ENCODE measurements around the gene PCDHGC5.

Gene PCDHGC5

DNA sequence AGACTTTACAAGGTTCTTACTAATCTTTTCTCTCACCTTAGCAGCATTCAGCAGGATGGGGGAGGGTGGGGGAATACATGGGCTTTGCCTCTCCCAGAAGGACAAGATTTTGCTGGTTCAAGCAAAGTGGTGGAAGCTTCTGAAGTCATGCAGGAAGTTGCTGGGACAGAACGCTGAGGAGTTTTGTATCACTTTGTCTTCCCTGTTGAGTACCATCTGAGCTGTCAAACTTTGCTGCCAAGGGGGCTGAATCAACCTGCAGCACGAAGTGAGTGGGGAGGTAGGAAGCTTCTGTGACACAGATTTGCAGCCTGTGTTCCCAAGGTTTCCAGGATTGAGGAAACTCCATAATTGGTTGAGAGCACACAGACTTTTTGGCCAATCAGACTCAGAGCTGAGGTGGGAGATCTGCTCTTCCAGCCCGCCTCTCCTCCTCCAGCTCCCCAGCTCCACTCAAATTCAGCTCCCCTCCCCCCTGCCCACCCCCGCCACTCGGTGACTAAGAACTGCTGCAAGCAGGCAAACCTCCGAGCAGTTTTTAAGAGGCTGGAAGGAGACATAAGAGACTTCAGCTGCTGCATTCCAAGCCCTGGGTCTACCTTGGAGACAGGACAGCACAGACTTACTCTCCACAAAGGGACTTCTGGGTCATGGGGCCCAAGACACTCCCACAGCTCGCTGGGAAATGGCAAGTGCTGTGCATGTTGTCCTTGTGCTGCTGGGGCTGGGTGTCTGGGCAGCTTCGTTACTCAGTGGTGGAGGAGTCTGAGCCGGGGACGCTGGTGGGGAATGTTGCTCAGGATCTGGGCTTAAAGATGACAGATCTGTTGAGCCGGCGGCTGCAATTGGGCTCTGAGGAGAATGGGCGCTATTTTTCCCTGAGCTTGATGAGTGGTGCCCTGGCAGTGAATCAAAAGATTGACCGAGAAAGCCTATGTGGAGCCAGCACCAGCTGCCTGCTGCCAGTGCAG lies at the start of gene PCDHGC5:
PCDHGC5 (plus strand) TSS at position 491 of the 971 bp plus-strand sequence; CDS start at position 651, 160 bp downstream.
- no peak for DNase-seq (ENCODE audit: low read depth, low spot score)

DNA sequence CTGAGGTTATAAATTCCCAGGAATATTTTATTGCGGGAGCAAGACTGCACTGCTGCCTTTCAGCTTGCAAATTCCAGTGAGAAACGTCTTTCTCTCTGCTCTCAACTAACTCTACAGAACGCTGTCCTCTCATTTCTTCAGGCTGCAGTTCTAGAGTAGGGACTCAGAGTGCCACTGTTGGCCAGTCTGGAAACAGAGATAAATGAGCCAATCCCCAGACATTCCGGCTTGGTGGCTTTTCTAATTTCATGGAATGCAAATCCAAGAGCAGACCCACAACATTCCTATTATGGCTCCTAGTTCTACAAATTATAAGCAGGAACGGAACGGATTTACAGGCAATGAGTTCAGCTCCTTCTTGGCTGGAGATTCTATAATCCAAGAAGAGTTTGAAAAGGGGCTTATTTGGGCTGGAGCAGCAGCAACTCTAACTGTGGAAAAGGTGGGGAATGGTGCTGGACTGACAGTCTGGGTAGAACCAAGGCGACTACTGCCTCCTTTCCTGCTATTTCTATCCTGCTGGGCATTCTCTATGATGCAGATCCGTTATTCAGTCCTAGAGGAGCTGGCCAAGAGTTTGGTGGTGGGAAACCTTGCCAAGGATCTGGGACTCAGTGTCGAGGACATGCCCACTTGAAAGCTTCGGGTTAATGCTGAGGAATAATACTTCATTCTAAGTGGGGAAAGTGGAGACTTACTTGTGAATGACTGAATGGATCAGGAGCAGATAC lies 49.3 kb upstream of the PCDHGC5 start:
- no peak for DNase-seq (ENCODE audit: low read depth, low spot score)

DNA sequence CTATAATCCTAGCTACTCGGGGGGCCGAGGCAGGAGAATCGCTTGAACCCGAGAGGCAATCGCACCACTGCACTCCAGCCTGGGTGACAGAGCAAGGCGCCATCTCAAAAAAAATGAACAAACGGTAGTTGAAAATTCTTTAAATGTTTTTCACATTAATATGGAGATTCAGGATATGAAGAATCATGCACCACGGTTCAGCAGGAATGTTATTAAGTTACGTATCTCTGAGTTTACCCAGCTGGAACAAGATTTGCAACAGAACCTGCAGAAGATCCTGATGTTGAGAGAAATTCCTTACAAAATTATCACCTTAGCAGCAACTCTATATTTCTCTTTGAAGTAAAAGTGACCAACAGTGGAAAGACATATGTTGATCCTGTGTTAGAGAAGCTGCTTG lies 48.5 kb upstream of the PCDHGC5 start:
- no peak for DNase-seq (ENCODE audit: low read depth, low spot score)

DNA sequence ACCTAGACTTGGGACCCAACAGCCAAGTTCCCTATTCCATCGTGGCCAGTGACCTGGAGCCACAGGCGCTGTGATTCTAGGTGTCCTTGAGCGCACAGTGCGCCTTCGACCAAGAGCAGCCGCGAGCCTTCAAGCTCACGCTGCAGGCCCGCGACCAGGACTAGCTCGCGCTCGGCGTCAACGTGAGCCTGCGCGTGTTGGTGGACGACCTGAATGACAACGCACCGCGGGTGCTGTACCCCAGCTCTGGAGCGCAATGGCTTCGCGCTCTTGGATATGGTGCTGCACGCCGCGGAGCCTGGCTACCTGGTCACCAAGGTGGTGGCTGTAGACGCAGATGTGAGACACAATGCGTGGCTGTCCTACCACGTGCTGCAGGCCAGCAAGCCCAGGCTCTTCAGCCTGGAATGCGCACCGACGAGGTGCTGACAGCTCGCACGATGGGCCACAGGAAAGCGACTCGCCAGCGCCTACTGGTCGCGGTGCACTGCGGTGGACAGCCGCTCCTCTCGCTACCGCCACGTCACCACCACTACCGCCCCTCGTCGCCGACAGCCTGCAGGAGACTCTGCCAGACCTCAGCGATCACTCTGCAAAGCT lies 47.2 kb upstream of the PCDHGC5 start:
- DNase-seq (ENCODE audit: low read depth, low spot score): no peak

DNA sequence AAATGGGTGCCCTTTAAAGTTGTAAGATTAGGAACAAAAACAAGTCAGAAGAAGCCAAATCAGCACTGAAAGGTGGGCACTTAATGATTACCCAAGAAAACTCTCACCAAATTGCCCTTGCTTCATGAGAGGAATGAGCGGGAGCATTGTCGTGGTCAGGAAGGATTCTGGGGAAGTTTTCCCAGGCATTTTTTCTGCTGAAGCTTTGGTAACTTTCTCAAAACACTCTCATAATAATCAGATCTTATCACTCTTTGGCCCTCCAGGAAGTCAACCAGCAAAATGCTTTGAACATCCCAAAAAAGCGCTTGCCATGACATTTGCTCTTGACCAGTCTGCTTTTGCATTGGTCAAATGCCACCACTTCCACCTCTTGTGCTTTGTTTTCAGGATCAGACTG lies 23.5 kb upstream of the PCDHGC5 start:
- no peak for DNase-seq (ENCODE audit: low read depth, low spot score)

DNA sequence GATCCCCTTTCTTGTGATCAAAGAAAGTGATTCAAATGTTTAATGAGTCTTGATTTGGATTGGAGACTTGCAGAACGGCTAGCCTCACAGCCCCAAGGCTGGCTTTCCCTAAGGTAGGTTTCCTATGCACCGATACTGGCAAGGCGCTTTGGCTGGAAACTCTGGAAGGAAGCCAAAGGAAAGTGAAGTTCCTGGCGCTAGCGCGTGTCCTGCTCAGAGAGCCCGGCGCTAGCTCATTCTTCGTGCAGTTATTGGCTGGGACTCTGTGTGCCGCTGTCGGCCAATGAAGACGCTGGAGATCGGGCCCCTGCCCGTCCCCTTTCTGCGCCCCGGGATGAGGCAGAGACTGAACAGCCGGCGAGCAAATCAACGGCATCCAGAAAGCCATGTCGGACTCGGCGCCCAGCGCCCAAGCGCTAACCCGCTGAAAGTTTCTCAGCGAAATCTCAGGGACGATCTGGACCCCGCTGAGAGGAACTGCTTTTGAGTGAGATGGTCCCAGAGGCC lies 13.2 kb upstream of the PCDHGC5 start, which contains the start of gene PCDHGC3:
PCDHGC3 (plus strand) TSS at position 342 of the 507 bp plus-strand sequence; CDS start at position 493, 151 bp downstream.
- DNase-seq (ENCODE audit: low read depth, low spot score): peak; percentile 88

DNA sequence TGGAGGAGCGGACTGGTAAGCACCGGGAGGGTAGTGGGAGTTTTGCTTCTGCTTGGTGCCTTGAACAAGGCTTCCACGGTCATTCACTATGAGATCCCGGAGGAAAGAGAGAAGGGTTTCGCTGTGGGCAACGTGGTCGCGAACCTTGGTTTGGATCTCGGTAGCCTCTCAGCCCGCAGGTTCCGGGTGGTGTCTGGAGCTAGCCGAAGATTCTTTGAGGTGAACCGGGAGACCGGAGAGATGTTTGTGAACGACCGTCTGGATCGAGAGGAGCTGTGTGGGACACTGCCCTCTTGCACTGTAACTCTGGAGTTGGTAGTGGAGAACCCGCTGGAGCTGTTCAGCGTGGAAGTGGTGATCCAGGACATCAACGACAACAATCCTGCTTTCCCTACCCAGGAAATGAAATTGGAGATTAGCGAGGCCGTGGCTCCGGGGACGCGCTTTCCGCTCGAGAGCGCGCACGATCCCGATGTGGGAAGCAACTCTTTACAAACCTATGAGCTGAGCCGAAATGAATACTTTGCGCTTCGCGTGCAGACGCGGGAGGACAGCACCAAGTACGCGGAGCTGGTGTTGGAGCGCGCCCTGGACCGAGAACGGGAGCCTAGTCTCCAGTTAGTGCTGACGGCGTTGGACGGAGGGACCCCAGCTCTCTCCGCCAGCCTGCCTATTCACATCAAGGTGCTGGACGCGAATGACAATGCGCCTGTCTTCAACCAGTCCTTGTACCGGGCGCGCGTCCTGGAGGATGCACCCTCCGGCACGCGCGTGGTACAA lies 12.6 kb upstream of the PCDHGC5 start:
- peak; percentile 52 for DNase-seq (ENCODE audit: low read depth, low spot score)

DNA sequence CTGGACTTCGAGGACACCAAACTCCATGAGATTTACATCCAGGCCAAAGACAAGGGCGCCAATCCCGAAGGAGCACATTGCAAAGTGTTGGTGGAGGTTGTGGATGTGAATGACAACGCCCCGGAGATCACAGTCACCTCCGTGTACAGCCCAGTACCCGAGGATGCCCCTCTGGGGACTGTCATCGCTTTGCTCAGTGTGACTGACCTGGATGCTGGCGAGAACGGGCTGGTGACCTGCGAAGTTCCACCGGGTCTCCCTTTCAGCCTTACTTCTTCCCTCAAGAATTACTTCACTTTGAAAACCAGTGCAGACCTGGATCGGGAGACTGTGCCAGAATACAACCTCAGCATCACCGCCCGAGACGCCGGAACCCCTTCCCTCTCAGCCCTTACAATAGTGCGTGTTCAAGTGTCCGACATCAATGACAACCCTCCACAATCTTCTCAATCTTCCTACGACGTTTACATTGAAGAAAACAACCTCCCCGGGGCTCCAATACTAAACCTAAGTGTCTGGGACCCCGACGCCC lies 11.8 kb upstream of the PCDHGC5 start:
- DNase-seq (ENCODE audit: low read depth, low spot score): no peak

DNA sequence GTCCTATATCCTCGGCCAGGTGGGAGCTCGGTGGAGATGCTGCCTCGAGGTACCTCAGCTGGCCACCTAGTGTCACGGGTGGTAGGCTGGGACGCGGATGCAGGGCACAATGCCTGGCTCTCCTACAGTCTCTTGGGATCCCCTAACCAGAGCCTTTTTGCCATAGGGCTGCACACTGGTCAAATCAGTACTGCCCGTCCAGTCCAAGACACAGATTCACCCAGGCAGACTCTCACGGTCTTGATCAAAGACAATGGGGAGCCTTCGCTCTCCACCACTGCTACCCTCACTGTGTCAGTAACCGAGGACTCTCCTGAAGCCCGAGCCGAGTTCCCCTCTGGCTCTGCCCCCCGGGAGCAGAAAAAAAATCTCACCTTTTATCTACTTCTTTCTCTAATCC lies 11.1 kb upstream of the PCDHGC5 start:
- no peak for DNase-seq (ENCODE audit: low read depth, low spot score)

DNA sequence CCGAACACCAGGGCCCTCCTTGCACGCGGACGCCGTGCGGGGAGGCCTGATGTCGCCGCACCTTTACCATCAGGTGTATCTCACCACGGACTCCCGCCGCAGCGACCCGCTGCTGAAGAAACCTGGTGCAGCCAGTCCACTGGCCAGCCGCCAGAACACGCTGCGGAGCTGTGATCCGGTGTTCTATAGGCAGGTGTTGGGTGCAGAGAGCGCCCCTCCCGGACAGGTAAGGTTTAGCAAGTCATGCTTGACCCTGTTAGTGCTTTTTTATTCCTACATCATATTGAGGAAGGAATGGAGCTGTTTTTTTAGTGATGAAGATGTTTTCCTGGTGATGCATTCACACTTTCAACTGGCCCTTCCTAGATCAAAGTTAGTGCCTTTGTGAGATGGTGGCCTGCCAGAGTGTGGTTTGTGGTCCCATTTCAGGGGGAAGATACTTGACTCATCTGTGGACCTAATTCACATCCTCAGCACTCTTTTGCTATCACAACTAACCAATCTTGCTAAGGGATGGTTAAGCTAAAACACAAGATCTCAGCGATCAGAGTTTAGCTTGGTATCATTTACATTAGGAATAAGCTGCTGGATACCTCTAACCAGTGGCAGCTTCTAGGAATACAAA lies 10.4 kb upstream of the PCDHGC5 start:
- no peak for DNase-seq (ENCODE audit: low read depth, low spot score)

DNA sequence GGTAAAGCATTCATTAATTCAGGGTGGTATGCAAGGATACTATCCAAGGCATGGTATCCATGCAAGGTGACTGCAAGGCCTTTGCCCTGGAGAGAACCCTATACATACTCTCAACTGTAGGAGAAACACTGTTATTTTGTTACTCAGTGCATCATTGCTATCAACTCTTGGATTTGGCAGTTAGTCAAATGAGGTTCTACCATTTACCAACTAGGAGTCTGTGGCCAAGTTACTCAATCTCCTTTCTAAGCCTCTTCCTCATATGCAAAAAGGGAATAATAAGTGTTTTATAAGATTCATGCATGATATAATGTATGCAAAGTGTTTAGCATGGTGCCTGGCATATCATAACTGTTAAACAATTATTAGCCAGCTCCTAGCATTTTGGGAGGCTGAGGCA lies 9.1 kb upstream of the PCDHGC5 start:
- DNase-seq (ENCODE audit: low read depth, low spot score): no peak

DNA sequence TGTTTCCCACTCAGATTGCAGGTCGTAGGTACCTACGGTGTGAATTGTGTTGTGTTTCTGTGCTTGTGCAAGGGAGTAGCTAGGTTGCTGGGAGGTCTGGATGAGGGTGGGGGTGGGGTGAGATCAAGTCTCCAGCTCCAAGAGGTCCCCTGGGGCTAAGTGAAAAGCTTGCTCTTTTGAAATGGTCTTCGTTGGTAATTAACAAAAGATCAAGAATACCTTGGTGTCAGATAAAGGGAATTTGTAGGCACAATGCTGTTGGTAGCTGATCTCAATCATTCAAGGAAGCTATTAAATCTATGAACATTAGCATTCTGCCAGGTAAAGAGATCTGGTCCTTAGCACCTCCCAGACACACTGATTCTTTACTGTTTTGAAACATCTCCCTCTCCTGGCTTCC lies 5.0 kb upstream of the PCDHGC5 start:
- no peak for DNase-seq (ENCODE audit: low read depth, low spot score)

DNA sequence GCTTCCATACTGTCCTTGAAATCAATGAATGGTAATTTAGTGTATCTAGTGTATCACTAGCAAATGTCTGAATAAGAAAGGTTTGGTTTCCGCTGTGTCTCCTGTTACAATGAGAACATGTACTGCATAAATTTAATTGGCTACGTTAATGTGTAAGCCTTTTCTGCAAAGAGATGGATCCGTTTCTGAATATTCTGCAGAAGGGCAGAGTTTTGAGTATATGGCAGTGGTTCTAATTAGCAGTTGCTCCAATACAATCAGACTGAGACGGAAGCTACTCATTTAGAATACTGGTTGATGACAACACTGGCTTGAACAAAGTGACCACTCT lies 4.6 kb upstream of the PCDHGC5 start:
- DNase-seq (ENCODE audit: low read depth, low spot score): no peak

DNA sequence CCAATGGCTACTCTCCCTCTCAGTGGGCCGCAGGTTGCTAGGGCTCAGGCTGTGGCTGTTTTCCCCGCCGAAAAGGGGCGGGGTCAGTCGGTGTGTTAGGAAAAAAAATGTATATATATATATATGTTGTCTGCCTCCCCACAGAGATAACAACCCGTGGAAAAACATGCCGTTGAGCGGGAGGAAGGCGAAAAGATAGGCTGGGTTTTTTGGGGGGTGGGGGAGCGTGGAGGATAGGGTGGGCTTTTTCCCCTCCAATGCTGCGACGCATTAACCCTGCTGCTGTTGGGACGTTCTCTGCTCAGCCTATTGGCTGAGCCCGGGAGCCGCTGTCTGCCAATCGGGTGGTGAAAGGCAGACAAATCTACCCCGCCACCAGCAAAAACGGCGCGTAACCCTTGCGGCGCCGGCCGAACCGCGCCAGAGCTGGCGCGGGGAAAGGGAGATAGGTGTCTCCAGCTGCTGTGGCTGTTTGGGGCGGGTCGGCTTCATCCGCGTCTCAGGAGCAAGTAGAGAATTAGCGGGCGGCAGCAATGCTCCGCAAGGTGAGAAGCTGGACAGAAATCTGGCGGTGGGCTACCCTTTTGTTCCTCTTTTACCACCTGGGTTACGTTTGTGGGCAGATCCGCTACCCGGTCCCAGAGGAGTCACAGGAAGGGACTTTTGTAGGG lies 4.1 kb upstream of the PCDHGC5 start, which contains the start of gene PCDHGC4:
PCDHGC4 (plus strand) TSS at position 390 of the 671 bp plus-strand sequence; CDS start at position 534, 144 bp downstream.
- no peak for DNase-seq (ENCODE audit: low read depth, low spot score)

DNA sequence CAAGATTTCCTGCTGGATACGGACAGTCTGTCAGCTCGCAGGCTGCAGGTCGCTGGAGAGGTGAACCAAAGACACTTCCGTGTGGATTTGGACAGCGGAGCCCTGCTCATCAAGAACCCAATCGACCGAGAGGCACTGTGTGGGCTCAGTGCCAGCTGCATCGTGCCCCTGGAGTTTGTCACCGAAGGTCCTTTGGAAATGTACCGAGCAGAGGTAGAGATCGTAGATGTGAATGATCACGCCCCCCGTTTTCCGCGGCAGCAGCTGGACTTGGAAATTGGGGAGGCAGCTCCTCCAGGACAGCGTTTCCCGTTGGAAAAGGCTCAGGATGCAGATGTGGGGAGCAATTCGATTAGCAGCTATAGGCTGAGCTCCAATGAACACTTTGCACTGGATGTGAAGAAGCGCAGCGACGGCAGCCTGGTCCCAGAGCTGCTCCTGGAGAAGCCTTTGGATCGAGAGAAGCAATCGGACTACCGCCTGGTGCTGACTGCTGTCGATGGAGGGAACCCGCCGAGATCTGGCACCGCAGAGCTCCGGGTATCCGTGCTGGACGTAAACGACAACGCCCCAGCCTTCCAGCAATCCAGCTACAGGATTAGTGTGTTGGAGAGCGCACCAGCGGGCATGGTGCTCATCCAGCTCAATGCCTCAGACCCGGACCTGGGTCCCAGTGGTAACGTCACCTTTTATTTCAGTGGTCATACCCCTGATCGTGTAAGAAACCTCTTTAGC lies 3.4 kb upstream of the PCDHGC5 start:
- no peak for DNase-seq (ENCODE audit: low read depth, low spot score)

DNA sequence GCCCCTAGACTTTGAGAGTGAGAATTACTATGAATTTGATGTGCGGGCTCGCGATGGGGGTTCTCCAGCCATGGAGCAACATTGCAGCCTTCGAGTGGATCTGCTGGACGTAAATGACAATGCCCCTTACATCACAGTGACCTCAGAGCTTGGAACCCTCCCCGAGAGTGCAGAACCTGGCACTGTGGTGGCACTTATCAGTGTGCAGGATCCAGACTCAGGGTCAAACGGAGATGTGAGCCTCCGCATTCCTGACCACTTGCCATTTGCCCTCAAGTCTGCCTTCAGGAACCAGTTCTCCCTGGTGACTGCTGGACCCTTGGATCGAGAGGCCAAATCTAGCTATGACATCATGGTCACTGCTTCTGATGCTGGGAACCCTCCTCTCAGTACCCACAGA lies 2.8 kb upstream of the PCDHGC5 start:
- no peak for DNase-seq (ENCODE audit: low read depth, low spot score)

DNA sequence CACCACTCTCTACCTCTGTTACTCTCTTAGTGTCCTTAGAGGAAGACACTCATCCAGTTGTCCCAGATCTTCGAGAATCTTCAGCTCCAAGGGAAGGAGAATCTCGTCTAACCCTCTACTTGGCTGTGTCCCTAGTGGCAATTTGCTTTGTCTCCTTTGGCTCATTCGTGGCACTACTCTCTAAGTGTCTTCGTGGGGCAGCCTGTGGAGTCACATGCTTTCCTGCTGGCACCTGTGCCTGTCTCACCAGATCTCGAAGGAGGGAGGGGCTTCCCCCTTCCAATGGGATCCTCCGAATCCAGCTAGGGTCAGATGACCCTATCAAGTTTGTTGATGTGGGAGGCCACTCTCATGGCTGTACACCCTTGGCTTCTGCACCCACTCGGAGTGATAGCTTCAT lies 1.8 kb upstream of the PCDHGC5 start:
- no peak for DNase-seq (ENCODE audit: low read depth, low spot score)

DNA sequence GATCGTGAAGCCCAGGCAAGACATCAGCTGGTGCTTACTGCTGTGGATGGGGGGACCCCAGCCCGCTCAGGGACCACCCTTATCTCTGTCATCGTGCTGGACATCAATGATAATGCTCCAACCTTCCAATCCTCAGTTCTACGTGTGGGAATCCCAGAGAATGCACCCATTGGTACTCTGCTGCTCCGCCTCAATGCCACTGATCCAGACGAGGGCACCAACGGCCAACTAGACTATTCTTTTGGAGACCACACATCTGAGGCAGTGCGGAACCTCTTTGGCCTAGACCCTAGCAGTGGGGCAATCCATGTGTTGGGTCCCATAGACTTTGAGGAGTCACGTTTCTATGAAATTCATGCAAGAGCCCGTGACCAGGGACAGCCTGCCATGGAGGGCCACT lies 960 bp downstream of the PCDHGC5 start:
- no peak for DNase-seq (ENCODE audit: low read depth, low spot score)

DNA sequence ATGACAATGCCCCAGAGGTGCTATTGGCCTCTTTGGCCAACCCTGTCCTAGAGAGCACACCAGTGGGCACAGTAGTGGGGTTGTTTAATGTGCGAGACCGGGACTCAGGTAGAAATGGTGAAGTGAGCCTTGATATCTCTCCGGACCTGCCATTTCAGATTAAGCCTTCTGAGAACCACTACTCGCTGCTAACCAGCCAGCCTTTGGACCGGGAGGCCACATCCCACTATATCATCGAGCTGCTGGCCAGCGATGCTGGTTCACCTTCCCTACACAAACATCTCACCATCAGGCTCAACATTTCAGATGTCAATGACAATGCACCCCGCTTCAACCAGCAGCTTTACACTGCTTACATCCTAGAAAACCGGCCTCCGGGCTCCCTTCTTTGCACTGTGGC lies 1.4 kb downstream of the PCDHGC5 start:
- DNase-seq (ENCODE audit: low read depth, low spot score): no peak

Data from smooth muscle cell of the brain vasculature (primary cell).